Spleen (tissue), 7 donors: ENCODE measurements around the gene BRINP1.

Experiments used
- CTCF ChIP-seq, 11 experiments: fragments of 200-600 bp in 7 of 11; fragments of 450-650 bp in 4 of 11; sonication (generic) in 4 of 11; IDR thresholded peaks in 8 of 11; conservative IDR thresholded peaks in 3 of 11; 1 replicate in 7 of 11; 2 replicates in 4 of 11; pipeline versions ENCODE4 v1.4.0 to v1.8.0; 2016 to 2021; ENCODE audit warnings: antibody characterized with exemption in 11 of 11, inconsistent platforms in 4 of 11, mild to moderate bottlenecking in 1 of 11
- POLR2A ChIP-seq, 3 donors: fragments of 450-650 bp; IDR thresholded peaks; one replicate each; pipeline ENCODE4 v1.5.1; 2017; ENCODE audit warnings: antibody characterized with exemption in 3 of 3, mild to moderate bottlenecking in 1 of 3
- donor health status: DM: no; HTN: no; CAD: no; lungs with moderate emphysema.
- donor health status: DM: no; HTN: no; CAD: no.
- donor health status: DM: no; HTN: no; CAD: no.

DNA sequence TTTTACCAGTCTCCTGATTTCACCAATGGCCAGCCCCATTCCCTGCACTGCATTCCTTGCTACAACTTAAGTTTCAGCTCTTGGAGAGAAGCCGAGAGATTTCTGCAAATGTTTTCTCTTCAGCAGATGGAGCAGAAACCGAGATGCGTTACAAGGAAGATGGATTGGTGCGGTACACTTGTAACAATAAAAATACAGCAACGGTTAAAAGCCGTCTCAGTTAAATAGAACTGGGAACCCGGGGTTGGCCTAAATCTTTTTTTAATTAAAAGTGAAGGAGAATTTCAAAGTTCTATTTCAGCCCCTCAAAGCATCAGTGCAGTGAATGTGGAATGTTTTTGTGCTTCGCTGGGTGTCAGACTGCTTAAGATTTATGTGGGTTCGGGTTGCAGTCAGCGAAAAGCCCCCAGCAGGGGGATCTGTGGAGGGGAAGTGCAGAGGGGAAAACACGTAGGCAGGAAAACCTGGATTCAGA is 19.8 kb downstream of the BRINP1 start:
- TF ChIP-seq CTCF (IDR thresholded peaks at IDR 0.05 in 8 of 11, conservative IDR thresholded peaks at IDR 0.05 in 3 of 11) (no peak), POLR2A (IDR thresholded peaks at IDR 0.05) (no peak)
